GM19099 (cell line): Measurements from ENCODE around the gene RBM39.
A peak's percentile ranks its signal among the peaks of the same experiment; 100 is the strongest.

Experiments used
- POLR2A ChIP-seq: IDR thresholded peaks from 3 replicates; pipeline ENCODE4 v1.6.1; 2011; ENCODE audit warnings: low read depth; ENCODE audit not compliant: insufficient read length; ENCODE audit errors: extremely low read depth

The RBM39 gene

GRCh38 chr20:35757098-35757705 lies 15.1 kb upstream of the RBM39 start:
- no peak for TF ChIP-seq POLR2A

- TF ChIP-seq POLR2A = no peak
Measured at GRCh38 chr20:35756404-35756803, 14.3 kb upstream of the RBM39 start.

- TF ChIP-seq POLR2A = no peak
Measured at GRCh38 chr20:35750611-35751010, 8.6 kb upstream of the RBM39 start.

- no peak for TF ChIP-seq POLR2A
Measured at GRCh38 chr20:35743693-35744491, 1.8 kb upstream of the RBM39 start.

GRCh38 chr20:35742741-35743523 lies 872 bp upstream of the RBM39 start:
- TF ChIP-seq POLR2A = peak; percentile 68

- TF ChIP-seq POLR2A = peak; percentile 3
Measured at GRCh38 chr20:35739294-35740163, 2.5 kb downstream of the RBM39 start.

- TF ChIP-seq POLR2A = peak; percentile 12
Measured at GRCh38 chr20:35738410-35739179, 3.5 kb downstream of the RBM39 start.

- TF ChIP-seq POLR2A = no peak
Measured at GRCh38 chr20:35737865-35738333, 4.2 kb downstream of the RBM39 start.

- no peak for TF ChIP-seq POLR2A
Measured at GRCh38 chr20:35735826-35736470, 6.1 kb downstream of the RBM39 start.

- no peak for TF ChIP-seq POLR2A
Measured at GRCh38 chr20:35734777-35735649, 7.0 kb downstream of the RBM39 start.

GRCh38 chr20:35734374-35734773 lies 7.7 kb downstream of the RBM39 start:
- TF ChIP-seq POLR2A = no peak

- no peak for TF ChIP-seq POLR2A
Measured at GRCh38 chr20:35732644-35732982, 9.4 kb downstream of the RBM39 start.

- TF ChIP-seq POLR2A = no peak
Measured at GRCh38 chr20:35731862-35732643, 10.0 kb downstream of the RBM39 start.

GRCh38 chr20:35731469-35731788 lies 10.6 kb downstream of the RBM39 start:
- TF ChIP-seq POLR2A = peak; percentile 13
